GM19193 (cell line): ENCODE data around the gene ADGRL3.

Experiments
- POLR2A ChIP-seq: IDR thresholded peaks from 4 replicates; pipeline ENCODE4 v1.6.1; 2011; ENCODE audit not compliant: insufficient read depth, insufficient read length; ENCODE audit errors: extremely low read depth

The ADGRL3 gene

DNA sequence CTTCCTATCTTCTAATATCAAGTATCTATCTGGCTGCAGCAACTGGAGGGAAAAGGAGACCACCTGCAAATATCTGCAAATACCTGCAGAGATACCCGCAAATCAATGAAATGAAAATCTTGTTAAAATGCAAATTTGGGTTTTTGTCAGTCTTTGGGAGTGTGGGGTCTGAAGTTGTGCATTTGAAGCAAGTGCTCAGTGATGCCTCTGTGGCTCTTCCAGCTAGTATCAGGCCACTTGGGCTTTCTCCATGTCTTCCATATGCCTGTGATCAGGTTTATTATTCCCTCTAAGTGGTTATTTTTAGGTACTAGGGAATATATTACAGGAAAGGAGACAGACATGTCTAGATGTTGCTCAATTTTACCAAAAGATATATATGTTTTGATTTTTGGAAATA, 880.3 kb downstream of the ADGRL3 start:
- TF ChIP-seq POLR2A: no peak

DNA sequence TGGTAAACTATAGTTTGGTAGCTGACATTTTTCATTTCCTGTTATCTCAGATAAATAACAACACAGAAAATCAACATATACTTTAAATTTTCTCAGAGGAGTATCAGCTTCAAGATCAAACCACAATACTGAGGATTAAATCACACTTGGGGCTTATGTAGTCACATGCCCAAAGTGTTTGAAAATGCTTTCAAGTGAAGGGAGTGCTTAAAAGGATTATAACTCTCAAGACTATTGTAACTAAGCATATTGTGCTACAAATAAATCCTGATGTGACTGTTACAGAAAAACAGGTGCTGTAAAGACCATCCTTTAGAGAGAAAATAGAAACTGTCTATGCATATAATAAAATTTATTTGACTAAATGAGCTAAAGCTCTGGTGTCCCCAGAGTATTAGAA, 887.6 kb downstream of the ADGRL3 start:
- no peak for TF ChIP-seq POLR2A

DNA sequence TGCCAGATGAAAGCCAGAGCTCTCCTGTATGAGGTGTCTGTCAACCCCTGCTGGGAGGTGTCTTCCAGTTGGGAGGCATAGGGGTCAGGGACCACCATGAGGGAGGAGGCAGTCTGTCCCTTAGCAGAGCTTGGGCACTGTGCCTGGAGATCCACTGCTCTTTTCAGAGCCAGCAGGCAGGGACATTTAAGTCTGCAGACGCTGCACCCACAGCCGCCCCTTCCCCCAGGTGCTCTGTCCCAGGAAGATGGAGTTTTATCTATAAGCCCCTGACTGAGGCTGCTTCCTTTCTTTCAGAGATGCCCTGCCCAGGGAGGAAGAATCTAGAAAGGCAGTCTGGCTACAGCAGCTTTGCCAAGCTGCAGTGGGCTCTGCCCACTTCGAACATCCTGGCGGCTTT, 893.6 kb downstream of the ADGRL3 start:
- no peak for TF ChIP-seq POLR2A

DNA sequence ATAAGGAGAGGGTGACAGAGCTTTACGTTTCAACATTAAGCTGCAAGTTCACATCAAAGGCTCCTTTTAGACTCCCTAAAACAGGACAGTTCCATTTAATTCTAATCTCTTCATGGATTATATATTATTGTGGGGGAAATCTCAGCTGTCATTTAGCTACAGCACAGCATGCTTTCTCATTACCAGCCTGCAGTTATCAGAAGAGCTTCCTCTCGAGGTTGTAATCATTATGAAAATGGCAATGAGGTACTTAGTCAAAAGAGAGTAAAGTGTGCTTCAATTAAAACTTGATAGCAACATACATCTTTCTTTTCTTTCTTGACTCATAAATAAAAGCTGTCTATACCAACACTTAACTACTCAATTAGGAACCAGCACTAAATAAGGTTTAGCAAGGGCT, 896.8 kb downstream of the ADGRL3 start:
- TF ChIP-seq POLR2A: no peak

DNA sequence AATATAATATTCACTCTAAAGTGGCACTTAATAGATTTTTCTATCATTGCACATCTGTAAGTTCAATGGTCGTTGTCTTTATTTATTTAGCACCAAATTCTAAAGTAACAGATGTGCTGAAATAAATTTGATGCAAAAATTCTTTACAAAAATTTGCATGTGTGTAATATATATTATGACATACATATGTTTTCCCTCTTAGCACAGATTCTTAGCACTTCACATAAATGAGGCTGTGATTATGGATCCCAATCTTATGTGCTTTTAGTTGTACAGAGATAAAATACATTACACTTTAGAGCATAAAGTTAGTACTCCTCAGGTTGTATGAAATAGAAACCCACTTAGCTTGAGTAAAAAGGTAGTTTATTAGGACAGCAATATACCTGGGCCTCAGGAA, 915.1 kb downstream of the ADGRL3 start:
- TF ChIP-seq POLR2A: no peak

DNA sequence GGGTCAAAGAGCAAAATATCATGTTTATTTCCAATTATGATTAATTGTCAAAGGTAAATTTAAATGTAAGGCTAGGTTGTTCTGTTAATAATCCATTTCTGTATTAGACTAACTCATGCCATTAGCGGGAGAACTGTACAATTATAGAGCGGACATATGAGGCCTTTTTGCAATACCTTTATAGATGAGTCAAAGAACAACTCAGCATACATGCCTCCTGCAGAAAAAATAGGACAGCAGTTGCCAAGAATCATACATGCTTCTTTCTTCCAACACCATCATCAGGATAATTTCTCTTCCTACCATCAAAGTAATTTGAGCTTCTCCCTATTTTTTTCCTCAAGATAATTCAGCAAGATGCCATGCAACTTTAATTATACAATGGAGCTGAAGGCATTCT, 917.8 kb downstream of the ADGRL3 start:
- no peak for TF ChIP-seq POLR2A

DNA sequence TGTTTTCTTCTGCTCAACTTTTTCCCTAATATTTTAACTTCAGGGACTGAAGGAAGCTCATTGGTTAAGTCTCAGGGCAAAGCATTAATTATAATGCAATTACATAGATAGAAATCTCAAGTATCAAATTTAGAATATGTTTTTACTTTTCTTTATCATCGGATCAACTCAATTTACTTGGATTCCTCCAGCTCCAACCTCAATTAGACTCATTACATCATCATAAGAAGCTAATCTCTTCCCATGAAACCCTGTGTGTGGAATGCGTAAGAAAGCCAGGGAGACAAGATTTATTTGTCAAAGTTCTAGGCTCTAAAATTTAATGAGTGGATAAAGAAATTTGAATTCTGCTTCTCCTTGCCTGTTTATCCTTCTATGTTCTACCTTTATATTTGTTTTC, 918.4 kb downstream of the ADGRL3 start:
- TF ChIP-seq POLR2A: no peak

DNA sequence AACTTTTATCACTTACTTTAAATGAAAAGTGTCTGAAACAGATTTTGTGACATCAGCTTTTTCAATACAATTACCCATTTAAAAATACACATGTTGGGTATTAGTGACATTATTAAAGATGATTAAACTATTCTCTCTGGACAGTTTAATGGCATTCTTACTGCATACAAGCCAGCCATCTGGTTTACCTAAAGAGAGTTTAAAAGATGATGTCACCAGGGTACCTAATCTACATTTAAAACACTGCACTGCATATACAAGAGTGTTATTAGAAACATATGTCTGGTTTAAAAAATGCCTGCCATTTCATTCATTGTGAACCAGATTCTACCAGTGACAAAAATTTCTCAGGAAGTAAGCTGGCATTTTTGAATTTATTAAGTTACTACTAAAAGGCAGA, 919.1 kb downstream of the ADGRL3 start:
- no peak for TF ChIP-seq POLR2A

DNA sequence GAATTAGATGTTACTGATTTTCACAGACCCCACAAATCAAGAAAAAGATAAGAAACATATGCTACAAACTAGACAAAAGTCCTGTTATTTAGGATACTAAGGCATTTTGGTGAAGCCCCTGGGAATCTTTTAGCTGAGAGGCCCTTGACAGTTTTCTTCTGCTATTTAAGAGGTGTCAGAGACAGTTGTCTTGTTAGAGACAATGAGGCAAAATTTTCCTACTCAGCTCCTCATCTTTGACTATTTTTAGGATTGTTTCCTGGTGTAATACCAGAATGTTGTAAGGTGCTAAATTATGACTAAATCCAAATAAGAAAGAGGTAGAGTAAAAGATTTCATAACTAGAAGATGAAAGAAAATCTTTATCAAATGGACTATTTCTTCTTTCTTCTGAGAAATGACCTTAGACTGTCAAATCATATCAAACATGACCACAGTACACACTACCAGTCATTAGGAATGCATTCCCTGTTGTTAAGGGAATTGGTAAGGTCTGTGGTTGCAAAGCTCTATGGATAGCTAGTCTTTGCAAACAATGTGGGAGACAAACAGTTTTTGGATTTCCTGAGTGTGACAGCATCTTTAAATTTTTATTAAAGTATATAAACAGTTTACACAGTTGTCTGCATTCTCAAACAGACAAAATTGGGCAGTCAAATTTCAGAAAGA, 926.1 kb downstream of the ADGRL3 start:
- TF ChIP-seq POLR2A: no peak
